ENCODE results near the gene RFX8.

DNA sequence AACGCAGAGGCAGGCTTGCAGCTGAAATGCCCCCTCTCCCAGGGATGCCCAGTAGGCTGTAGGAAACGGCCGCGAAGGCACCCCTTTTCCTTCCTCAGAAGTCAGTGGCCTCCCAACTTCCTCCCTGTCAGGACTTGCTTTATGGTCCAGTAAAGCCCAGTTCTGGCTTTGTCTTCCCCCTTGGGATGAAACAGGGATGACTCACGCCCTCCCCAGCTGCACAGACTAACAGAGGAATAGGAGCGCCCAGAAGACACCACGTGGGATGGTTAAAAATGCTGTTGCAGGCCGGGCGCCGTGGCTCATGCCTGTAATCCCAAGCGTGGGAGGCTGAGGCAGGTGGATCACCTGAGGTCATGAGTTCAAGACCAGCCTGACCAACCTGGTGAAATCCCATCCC, 94.5 kb downstream of the RFX8 start:
- TF ChIP-seq, protein P1, sequence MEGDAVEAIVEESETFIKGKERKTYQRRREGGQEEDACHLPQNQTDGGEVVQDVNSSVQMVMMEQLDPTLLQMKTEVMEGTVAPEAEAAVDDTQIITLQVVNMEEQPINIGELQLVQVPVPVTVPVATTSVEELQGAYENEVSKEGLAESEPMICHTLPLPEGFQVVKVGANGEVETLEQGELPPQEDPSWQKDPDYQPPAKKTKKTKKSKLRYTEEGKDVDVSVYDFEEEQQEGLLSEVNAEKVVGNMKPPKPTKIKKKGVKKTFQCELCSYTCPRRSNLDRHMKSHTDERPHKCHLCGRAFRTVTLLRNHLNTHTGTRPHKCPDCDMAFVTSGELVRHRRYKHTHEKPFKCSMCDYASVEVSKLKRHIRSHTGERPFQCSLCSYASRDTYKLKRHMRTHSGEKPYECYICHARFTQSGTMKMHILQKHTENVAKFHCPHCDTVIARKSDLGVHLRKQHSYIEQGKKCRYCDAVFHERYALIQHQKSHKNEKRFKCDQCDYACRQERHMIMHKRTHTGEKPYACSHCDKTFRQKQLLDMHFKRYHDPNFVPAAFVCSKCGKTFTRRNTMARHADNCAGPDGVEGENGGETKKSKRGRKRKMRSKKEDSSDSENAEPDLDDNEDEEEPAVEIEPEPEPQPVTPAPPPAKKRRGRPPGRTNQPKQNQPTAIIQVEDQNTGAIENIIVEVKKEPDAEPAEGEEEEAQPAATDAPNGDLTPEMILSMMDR (IDR thresholded peaks at IDR 0.05; ENCODE audit: low read depth, low read length, poor library complexity, severe bottlenecking): no peak
- no peak for TF ChIP-seq EZH2phosphoT487 (IDR thresholded peaks at IDR 0.05; ENCODE audit: borderline replicate concordance, low read length)

Measured in DOHH2 (cell line).